ENCODE results near the gene DHX35.
"Not testable (repeated sequence)": the region's sequence is repeated elsewhere in the genome, so short reads cannot be mapped to it uniquely, and the experiment has no call there.

The DHX35 gene

GRCh38 chr20:38987777-38988176, 25.6 kb downstream of the DHX35 start:
- H3K27ac ChIP-seq: no peak overlapping the region

GRCh38 chr20:38990728-38991127, 28.6 kb downstream of the DHX35 start:
- TF ChIP-seq CTCF (conservative IDR thresholded peaks at IDR 0.05): no peak
- no peak overlapping the region for H3K27ac ChIP-seq

More at GRCh38 chr20:38987777-38988176, 25.6 kb downstream of the DHX35 start:
- no peak for TF ChIP-seq CTCF (conservative IDR thresholded peaks at IDR 0.05)

DNA sequence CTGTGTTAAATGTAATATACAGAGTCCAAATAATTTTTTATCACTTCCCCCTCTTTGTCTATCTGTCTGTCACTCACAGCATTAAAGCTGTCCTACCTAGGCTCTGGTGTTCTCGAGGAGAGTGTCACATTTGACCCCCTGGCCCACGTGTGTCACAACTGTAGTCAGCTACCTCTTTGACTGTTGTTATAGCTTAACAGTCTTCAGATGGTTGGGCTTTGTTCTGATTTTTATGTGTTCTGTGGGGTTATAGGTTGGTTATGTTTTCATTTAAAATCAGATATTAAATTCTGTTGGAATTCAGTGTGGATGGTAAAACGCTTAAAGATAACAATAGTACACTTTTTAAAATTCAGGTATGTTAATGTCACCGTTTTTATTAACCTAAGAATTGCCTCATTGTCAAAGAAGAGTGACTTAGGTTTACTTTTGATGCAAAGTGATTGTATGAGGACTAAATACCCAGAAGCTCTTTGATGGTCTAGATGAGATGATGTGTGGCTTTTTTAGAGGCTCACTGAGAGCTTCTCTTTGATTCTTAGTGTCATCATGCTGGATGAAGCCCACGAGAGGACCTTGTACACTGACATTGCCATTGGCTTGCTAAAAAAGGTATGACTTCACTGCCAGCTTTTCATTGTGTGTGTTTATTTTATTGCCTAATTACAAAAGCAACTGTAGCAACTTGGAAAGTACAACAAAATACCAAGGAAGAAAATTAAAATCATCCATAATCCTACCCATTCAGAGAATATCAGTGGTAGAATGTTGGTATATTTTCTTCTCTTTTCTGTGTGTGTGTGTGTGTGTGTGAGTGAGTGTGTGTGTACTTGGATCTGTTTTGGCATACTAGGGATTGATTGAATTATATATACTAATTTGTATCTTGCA, 29.9 kb downstream of the DHX35 start:
- H3K27ac ChIP-seq: no peak overlapping the region
- TF ChIP-seq CTCF (conservative IDR thresholded peaks at IDR 0.05): no peak

GRCh38 chr20:38995536-38996044, 33.4 kb downstream of the DHX35 start:
- no peak for TF ChIP-seq CTCF (conservative IDR thresholded peaks at IDR 0.05)
- H3K27ac ChIP-seq: no peak overlapping the region

- H3K27ac ChIP-seq: not testable (repeated sequence)
These were observed 34.7 kb downstream of the DHX35 start for GRCh38 chr20:38996866-38997265.

GRCh38 chr20:38997622-38998021, 35.5 kb downstream of the DHX35 start:
- TF ChIP-seq CTCF (conservative IDR thresholded peaks at IDR 0.05): no peak
- H3K27ac ChIP-seq: no peak overlapping the region; the same call in 1 of the 2 replicates

DNA sequence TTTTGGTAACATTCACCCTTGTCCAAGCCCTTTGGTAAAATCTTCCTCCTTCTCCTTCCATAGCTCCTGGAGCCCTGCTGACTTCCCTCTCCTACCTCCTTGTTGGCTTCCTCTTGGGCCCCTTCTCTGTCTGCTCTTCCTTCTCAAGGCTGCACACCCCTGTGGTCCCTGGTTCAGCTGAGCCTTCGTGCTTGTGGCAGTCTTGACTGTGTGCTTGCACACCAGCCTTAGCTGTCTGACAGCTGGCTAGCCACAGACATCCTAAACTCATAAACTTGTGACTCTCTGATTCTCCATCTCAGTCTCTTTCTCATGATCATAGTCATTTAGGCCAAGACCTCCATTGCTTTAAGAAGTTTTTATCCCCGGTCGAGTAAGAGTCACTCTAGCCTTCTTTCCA, 37.1 kb downstream of the DHX35 start:
- peak overlapping the region; percentile 64 for H3K27ac ChIP-seq

More for the DNA sequence above, 37.1 kb downstream of the DHX35 start:
- no peak for TF ChIP-seq CTCF (conservative IDR thresholded peaks at IDR 0.05)
